ENCODE data around the gene FGF3.

FGF3 gene

DNA sequence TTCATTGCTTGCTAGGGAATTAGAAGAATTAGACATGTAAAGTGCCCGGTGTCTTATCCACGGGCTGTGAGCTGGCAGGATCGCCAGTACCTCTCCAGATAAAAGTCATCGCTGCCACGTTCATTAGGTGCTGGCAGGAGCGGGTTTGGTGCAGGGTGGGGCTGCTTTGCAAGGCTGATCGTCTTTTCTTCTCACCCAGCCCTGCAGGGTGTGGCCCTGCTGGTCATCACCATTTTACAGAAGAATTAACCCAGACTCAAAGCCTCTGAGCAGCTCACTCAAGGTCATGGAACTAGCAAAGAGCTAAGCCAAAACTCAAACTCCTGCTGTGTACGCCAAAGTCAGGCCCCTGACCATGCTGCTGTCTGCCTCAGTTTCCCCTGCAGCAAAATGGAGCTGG lies 38.0 kb downstream of the FGF3 start:
- no peaks in the 10 kb centered on the region for H3K9me3 ChIP-seq (ENCODE audit: insufficient read depth, low read length)
- no peak overlapping the region for H2AFZ ChIP-seq (ENCODE audit: low read depth, low read length, severe bottlenecking)
- no peaks in the 10 kb centered on the region for H3K9me2 ChIP-seq (replicated peaks; ENCODE audit: insufficient read depth, low read length)
- H3F3A ChIP-seq (ENCODE audit: insufficient read depth): no peaks in the 10 kb centered on the region
- no peaks in the 10 kb centered on the region for H3K36me3 ChIP-seq (ENCODE audit: low read length)
- no peaks in the 10 kb centered on the region for H3K79me2 ChIP-seq (ENCODE audit: insufficient read depth, low read length)
- no peak overlapping the region for H3K9ac ChIP-seq (ENCODE audit: low read length)
- no peaks in the 10 kb centered on the region for H4K20me1 ChIP-seq (ENCODE audit: low read depth, low read length)
- no peak overlapping the region for H3K27ac ChIP-seq (ENCODE audit: low read depth, low read length)
- no peaks in the 10 kb centered on the region for H3K27me3 ChIP-seq (ENCODE audit: low read length)
- H3K4me3 ChIP-seq (ENCODE audit: insufficient read depth, low read length, poor library complexity, severe bottlenecking): no peak overlapping the region
- H3K4me2 ChIP-seq (ENCODE audit: low read depth, low read length, poor library complexity, severe bottlenecking): no peak overlapping the region
- TF ChIP-seq EZH2phosphoT487 (conservative IDR thresholded peaks at IDR 0.05; ENCODE audit: low read length) (no peak), CTCF (IDR thresholded peaks at IDR 0.05; ENCODE audit: insufficient read depth, low read length, poor library complexity, severe bottlenecking) (no peak)

DNA sequence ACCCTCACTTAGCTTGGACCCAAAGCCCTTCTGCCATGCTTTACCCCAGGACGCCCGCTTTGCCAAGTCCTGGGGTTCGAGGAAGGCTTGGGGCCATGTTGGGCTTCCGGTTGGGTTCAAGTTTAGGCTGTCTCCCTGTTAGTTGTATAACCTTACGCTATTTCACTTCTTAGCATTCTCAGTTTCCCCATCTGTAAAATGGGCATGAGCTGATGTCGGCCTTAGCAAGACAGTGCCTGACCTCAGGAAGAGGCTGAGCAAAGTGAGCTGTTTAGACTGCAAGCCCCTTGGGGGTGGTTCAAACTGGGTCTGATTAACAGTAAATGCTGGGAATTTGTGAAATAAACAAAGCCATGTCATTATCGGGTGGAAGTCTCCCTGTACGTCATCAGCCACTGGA lies 40.8 kb downstream of the FGF3 start:
- H3K9ac ChIP-seq (ENCODE audit: low read length): no peak overlapping the region
- TF ChIP-seq CTCF (IDR thresholded peaks at IDR 0.05; ENCODE audit: insufficient read depth, low read length, poor library complexity, severe bottlenecking) (no peak), EZH2phosphoT487 (conservative IDR thresholded peaks at IDR 0.05; ENCODE audit: low read length) (no peak)

DNA sequence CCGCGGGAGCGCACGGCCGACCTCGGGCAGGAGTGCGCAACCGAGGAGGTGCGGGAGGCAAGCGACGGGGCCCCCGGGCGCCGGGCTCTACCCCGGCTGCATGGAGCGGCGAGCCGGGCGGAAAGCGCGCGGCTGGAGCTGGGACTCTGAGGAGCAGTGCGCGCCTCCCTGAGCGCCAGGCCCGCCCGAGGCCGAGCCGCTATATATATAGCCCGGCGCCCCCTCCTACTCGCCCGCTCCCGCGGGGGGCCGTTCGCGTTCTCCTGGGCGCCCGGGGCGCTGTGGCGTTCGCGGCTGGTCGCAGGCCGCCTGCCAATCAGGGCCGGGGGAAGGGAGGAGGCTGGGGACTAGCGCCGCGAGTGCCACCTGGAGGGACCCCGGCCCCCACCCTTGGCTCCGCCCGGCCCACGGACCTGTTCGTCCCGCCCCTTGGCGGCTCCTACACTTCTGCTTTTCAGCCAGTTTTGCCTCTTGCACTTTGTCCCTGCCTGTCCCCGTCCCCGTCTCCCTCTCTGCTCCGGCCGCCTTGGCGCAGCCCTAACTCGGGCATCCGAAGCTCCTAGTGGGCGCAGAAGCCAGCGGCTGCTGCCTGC lies 44.0 kb downstream of the FGF3 start, which contains the start of gene FGF4:
Gene FGF4 (minus strand): TSS at position 179 of the 593 bp plus-strand sequence. CDS start 257 bp downstream, outside the sequence.
- TF ChIP-seq CTCF (IDR thresholded peaks at IDR 0.05; ENCODE audit: insufficient read depth, low read length, poor library complexity, severe bottlenecking) (no peak), EZH2phosphoT487 (conservative IDR thresholded peaks at IDR 0.05; ENCODE audit: low read length) (no peak)
- Histone ChIP-seq H2AFZ (ENCODE audit: low read depth, low read length, severe bottlenecking) (no peak within 1 kb of the TSS), H3K4me3 (ENCODE audit: insufficient read depth, low read length, poor library complexity, severe bottlenecking) (no peak within 1 kb of the TSS), H3K9me3 (ENCODE audit: insufficient read depth, low read length) (no peaks in the 10 kb centered on the region), H3K79me2 (ENCODE audit: insufficient read depth, low read length) (no peaks in the 10 kb centered on the region), H4K20me1 (ENCODE audit: low read depth, low read length) (no peaks in the 10 kb centered on the region), H3K9ac (ENCODE audit: low read length) (no peak within 1 kb of the TSS), H3K27me3 (ENCODE audit: low read length) (no peaks in the 10 kb centered on the region), H3K36me3 (ENCODE audit: low read length) (no peaks in the 10 kb centered on the region), H3F3A (ENCODE audit: insufficient read depth) (no peaks in the 10 kb centered on the region), H3K9me2 (replicated peaks; ENCODE audit: insufficient read depth, low read length) (no peaks in the 10 kb centered on the region), H3K4me2 (ENCODE audit: low read depth, low read length, poor library complexity, severe bottlenecking) (no peak within 1 kb of the TSS), H3K27ac (ENCODE audit: low read depth, low read length) (no peak within 1 kb of the TSS)

More for the DNA sequence above, 40.8 kb downstream of the FGF3 start:
- H3K9me2 ChIP-seq (replicated peaks; ENCODE audit: insufficient read depth, low read length): no peaks in the 10 kb centered on the region
- H3K79me2 ChIP-seq (ENCODE audit: insufficient read depth, low read length): no peaks in the 10 kb centered on the region
- no peaks in the 10 kb centered on the region for H3K27me3 ChIP-seq (ENCODE audit: low read length)
- no peak overlapping the region for H3K4me3 ChIP-seq (ENCODE audit: insufficient read depth, low read length, poor library complexity, severe bottlenecking)
- H3K4me2 ChIP-seq (ENCODE audit: low read depth, low read length, poor library complexity, severe bottlenecking): no peak overlapping the region
- H4K20me1 ChIP-seq (ENCODE audit: low read depth, low read length): no peaks in the 10 kb centered on the region
- H3K27ac ChIP-seq (ENCODE audit: low read depth, low read length): no peak overlapping the region
- H3K9me3 ChIP-seq (ENCODE audit: insufficient read depth, low read length): no peaks in the 10 kb centered on the region
- H3F3A ChIP-seq (ENCODE audit: insufficient read depth): no peaks in the 10 kb centered on the region
- H2AFZ ChIP-seq (ENCODE audit: low read depth, low read length, severe bottlenecking): no peak overlapping the region
- H3K36me3 ChIP-seq (ENCODE audit: low read length): no peaks in the 10 kb centered on the region

All from SU-DHL-6 (cell line).